Measurements from ENCODE around the gene SET. TPM values are rescaled to one million over a fixed set of nuclear protein-coding genes. Genes with fewer than 3 reads are reported as not detected.
"Not testable (repeated sequence)": the region's sequence is repeated elsewhere in the genome, so short reads cannot be mapped to it uniquely, and the experiment has no call there.

SET gene
- total RNA-seq, 1 donor from 2014 or later = 891 TPM

DNA sequence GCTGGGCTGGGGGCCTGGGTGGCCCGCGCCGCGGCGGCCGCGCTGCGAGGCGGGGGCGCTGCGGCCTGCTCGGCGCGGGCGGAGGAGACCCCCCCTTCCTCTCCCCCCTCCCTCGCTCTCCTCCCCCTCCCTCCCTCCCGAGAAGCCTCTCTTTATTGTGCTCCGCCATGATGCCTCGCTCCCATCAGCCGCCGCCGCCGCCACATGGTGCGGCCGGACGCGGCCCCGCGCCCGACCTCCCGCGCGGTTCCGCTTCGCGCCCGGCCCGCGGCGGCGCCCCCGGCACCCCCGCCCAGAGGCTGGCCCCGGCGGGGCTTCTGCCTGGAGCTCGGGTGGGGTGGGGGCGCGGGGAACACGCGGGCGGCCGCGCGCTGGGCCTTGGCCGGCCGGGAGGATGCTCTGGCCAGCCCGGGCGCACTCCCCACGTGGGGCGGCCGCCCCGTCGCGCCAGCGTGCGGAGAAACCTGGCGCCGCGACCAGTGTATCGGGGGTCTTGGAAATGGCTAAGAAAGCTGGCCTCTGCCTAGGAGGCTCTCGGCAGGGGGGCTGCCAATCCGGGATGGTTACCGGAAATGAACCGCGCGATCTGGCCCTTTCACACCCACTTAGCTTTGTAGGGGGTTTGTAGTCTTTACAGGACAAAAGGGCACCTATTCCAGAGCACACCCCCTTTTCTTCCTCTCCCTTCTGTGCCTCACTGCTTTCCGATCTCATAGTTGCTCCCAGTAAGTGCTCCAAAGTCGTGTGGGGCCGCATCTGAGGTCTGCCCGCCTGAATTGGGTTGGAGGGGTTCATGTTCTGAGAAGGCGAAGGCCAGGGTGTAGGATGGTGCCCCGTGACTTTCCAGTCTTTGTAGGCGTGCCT lies 1.0 kb downstream of the SET start:
- Mint-ChIP-seq H3K27me3 (ENCODE audit: low read depth) (peaks cover 5% of the 10 kb centered on the region), H3K27ac (ENCODE audit: unreplicated experiment) (peak overlapping the region; percentile 99), H3K4me1 (peaks cover 51% of the 10 kb centered on the region), H3K9me3 (no peaks in the 10 kb centered on the region), H3K36me3 (ENCODE audit: low read depth) (peaks cover 26% of the 10 kb centered on the region), H3K4me3 (peak overlapping the region; percentile 99)
- no peak for DNase-seq (ENCODE audit: low read depth, low spot score)
- TF ChIP-seq CTCF (conservative IDR thresholded peaks at IDR 0.05) = no peak

- TF ChIP-seq CTCF (conservative IDR thresholded peaks at IDR 0.05) = no peak
- Mint-ChIP-seq H3K27ac (ENCODE audit: unreplicated experiment) (peak overlapping the region; percentile 99), H3K36me3 (ENCODE audit: low read depth) (peaks cover 26% of the 10 kb centered on the region)
These were observed 1.6 kb downstream of the SET start for GRCh38 chr9:128690684-128691034.

DNA sequence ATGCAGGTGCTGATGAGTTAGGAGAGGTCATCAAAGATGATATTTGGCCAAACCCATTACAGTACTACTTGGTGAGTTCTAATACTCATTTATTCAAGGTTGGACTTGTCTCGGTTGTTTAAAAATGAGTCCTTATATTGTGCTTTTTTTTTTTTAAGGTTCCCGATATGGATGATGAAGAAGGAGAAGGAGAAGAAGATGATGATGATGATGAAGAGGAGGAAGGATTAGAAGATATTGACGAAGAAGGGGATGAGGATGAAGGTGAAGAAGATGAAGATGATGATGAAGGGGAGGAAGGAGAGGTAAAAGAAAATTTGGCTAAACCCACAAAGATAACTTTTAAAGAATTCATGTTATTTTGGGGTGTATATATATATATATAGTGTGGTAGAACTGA lies 4.7 kb downstream of the SET start:
- not testable (repeated sequence) for H3K27me3 Mint-ChIP-seq (ENCODE audit: low read depth); H3K9me3 Mint-ChIP-seq; DNase-seq (ENCODE audit: low read depth, low spot score)
- Mint-ChIP-seq H3K27ac (ENCODE audit: unreplicated experiment) (peak overlapping the region; percentile 5), H3K4me3 (peak overlapping the region; percentile 80), H3K36me3 (ENCODE audit: low read depth) (peaks cover 32% of the 10 kb centered on the region), H3K4me1 (peaks cover 26% of the 10 kb centered on the region)

More at GRCh38 chr9:128690684-128691034, 1.6 kb downstream of the SET start:
- DNase-seq (ENCODE audit: low read depth, low spot score) = no peak
- Mint-ChIP-seq H3K4me3 (peak overlapping the region; percentile 99), H3K4me1 (peaks cover 44% of the 10 kb centered on the region), H3K27me3 (ENCODE audit: low read depth) (peaks cover 3% of the 10 kb centered on the region), H3K9me3 (no peaks in the 10 kb centered on the region)

GRCh38 chr9:128694344-128694743 lies 5.3 kb downstream of the SET start:
- DNase-seq (ENCODE audit: low read depth, low spot score) = no peak
- Mint-ChIP-seq H3K36me3 (ENCODE audit: low read depth) (peaks cover 32% of the 10 kb centered on the region), H3K27ac (ENCODE audit: unreplicated experiment) (no peak overlapping the region), H3K9me3 (no peaks in the 10 kb centered on the region), H3K4me3 (peak overlapping the region; percentile 38), H3K4me1 (peaks cover 26% of the 10 kb centered on the region), H3K27me3 (ENCODE audit: low read depth) (peaks cover 3% of the 10 kb centered on the region)
- no peak for TF ChIP-seq CTCF (conservative IDR thresholded peaks at IDR 0.05)

GRCh38 chr9:128696923-128697707 lies 8.1 kb downstream of the SET start:
- H3K27ac Mint-ChIP-seq (ENCODE audit: unreplicated experiment) = no peak overlapping the region
- H3K4me1 Mint-ChIP-seq = peaks cover 14% of the 10 kb centered on the region
- DNase-seq (ENCODE audit: low read depth, low spot score) = no peak
- no peaks in the 10 kb centered on the region for H3K9me3 Mint-ChIP-seq
- peak overlapping the region; percentile 70 for H3K4me3 Mint-ChIP-seq
- TF ChIP-seq CTCF (conservative IDR thresholded peaks at IDR 0.05) = no peak
- peaks cover 19% of the 10 kb centered on the region for H3K36me3 Mint-ChIP-seq (ENCODE audit: low read depth)
- H3K27me3 Mint-ChIP-seq (ENCODE audit: low read depth) = no peaks in the 10 kb centered on the region

DNA sequence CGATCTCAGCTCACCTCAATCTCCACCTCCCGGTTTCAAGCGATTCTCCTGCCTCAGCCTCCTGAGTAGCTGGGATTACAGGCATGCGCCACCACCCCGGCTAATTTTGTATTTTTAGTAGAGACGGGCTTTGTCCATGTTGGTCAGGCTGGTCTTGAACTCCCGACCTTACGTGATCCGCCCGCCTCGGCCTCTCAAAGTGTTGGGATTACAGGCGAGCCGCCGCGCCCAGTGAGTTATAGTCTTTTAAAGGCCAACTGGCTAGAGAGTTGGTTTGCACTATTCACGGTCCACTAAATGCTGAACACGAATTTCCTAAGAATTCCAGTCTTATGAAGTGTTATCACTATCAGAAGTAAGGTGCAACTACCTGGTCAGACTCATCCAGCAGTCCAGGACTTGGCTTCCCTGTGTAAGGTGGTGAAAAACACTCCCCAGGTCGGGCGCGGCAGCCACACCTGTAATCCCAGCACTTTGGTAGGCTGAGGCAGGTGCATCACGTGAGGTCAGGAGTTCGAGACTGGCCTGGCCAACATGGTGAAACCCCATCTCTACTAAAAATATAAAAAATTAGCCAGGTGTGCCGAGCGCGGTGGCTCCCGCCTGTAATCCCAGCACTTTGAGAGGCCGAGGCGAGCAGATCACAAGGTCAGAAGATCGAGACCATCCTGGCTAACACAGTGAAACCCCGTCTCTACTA lies 10.2 kb downstream of the SET start:
- not testable (repeated sequence) for H3K4me1 Mint-ChIP-seq; DNase-seq (ENCODE audit: low read depth, low spot score)

More for the DNA sequence above, 10.2 kb downstream of the SET start:
- H3K27ac Mint-ChIP-seq (ENCODE audit: unreplicated experiment); H3K27me3 Mint-ChIP-seq (ENCODE audit: low read depth); H3K9me3 Mint-ChIP-seq; H3K36me3 Mint-ChIP-seq (ENCODE audit: low read depth): not testable (repeated sequence)
- peak overlapping the region; percentile 67 for H3K4me3 Mint-ChIP-seq
